WTC11 (cell line): ENCODE data around the gene HPSE2. TPM values are rescaled to one million over a fixed set of nuclear protein-coding genes. Genes with fewer than 3 reads are reported as not detected.

Source experiments
- ATAC-seq: fragments of 200-7000 bp; cut with Tn5 transposase; 2 replicates; pipeline ENCODE4 v1.10.0; 2021; ENCODE audit warnings: mild to moderate bottlenecking, moderate library complexity
- CTCF ChIA-PET: fragments of 300-600 bp; sonication (Branson Sonifier 250); formaldehyde crosslinking; loops from one replicate; lab custom pipeline; 2021; ENCODE audit warnings: antibody characterized with exemption; lab: Charles Lee
- POLR2A ChIA-PET: fragments of 350-600 bp; sonication (Branson Sonifier 250); formaldehyde crosslinking; loops from one replicate; lab custom pipeline; 2021; ENCODE audit warnings: antibody characterized with exemption; lab: Charles Lee
- DNase-seq: peaks from one replicate; pipeline ENCODE4 v3.0.0; 2021; ENCODE audit warnings: low spot score
- H3K27ac Mint-ChIP-seq: 2 replicates; pipeline ENCODE4 v1.8.0; 2021; ENCODE audit warnings: mixed read lengths
- H3K27me3 Mint-ChIP-seq: 2 replicates; pipeline ENCODE4 v1.8.0; 2021; ENCODE audit warnings: low read depth, mild to moderate bottlenecking, moderate library complexity, mixed read lengths
- H3K36me3 Mint-ChIP-seq: 2 replicates; pipeline ENCODE4 v1.8.0; 2021; ENCODE audit warnings: mixed read lengths
- H3K4me1 Mint-ChIP-seq: 2 replicates; pipeline ENCODE4 v1.8.0; 2022; ENCODE audit warnings: mixed read lengths
- H3K4me3 Mint-ChIP-seq: 2 replicates; pipeline ENCODE4 v1.8.0; 2021; ENCODE audit warnings: mild to moderate bottlenecking, moderate library complexity, mixed read lengths
- H3K9me3 Mint-ChIP-seq: 2 replicates; pipeline ENCODE4 v1.8.0; 2021; ENCODE audit warnings: mixed read lengths
- AFF4 ChIP-seq: sonication (generic); formaldehyde crosslinking; IDR thresholded peaks from 2 replicates; pipeline ENCODE4 v1.8.1; 2023; ENCODE audit warnings: mild to moderate bottlenecking, missing genetic modification reagents, borderline replicate concordance
- ARID4B ChIP-seq: sonication (generic); formaldehyde crosslinking; IDR thresholded peaks from 2 replicates; pipeline ENCODE4 v1.8.0; 2023; ENCODE audit warnings: missing genetic modification reagents, mild to moderate bottlenecking, borderline replicate concordance
- ATF1 ChIP-seq: sonication (generic); formaldehyde crosslinking; IDR thresholded peaks from 2 replicates; pipeline ENCODE4 v1.8.1; 2023; ENCODE audit warnings: mild to moderate bottlenecking, moderate library complexity, missing genetic modification reagents
- EMX1 ChIP-seq: fragments of 250-450 bp; sonication (Bioruptor Pico); IDR thresholded peaks from 2 replicates; pipeline ENCODE4 v1.8.0; 2021; ENCODE audit warnings: mild to moderate bottlenecking
- FOXJ3 ChIP-seq: sonication (generic); formaldehyde crosslinking; IDR thresholded peaks from 2 replicates; pipeline ENCODE4 v1.9.0; 2021; ENCODE audit warnings: missing genetic modification reagents, mild to moderate bottlenecking, borderline replicate concordance
- GABPB1 ChIP-seq: sonication (generic); formaldehyde crosslinking; IDR thresholded peaks from 2 replicates; pipeline ENCODE4 v1.8.1; 2023; ENCODE audit warnings: mild to moderate bottlenecking, missing genetic modification reagents
- GTF2I ChIP-seq: fragments of 250-450 bp; sonication (Bioruptor Pico); conservative IDR thresholded peaks from 2 replicates; pipeline ENCODE4 v1.4.0; 2021; ENCODE audit warnings: mild to moderate bottlenecking
- IRF2 ChIP-seq: sonication (generic); formaldehyde crosslinking; IDR thresholded peaks from 2 replicates; pipeline ENCODE4 v1.8.0; 2022; ENCODE audit warnings: low read depth, missing genetic modification reagents, borderline replicate concordance
- JUN ChIP-seq: sonication (generic); formaldehyde crosslinking; IDR thresholded peaks from 2 replicates; pipeline ENCODE4 v1.8.0; 2023; ENCODE audit warnings: mild to moderate bottlenecking, missing genetic modification reagents
- NR2C2 ChIP-seq: sonication (generic); formaldehyde crosslinking; IDR thresholded peaks from 2 replicates; pipeline ENCODE4 v1.8.0; 2022; ENCODE audit warnings: mild to moderate bottlenecking, missing genetic modification reagents
- OVOL2 ChIP-seq: fragments of 250-450 bp; sonication (Bioruptor Pico); IDR thresholded peaks from 2 replicates; pipeline ENCODE4 v1.9.0; 2021; ENCODE audit warnings: mild to moderate bottlenecking, borderline replicate concordance
- PRRX2 ChIP-seq: fragments of 250-450 bp; sonication (Bioruptor Pico); IDR thresholded peaks from 2 replicates; pipeline ENCODE4 v1.8.0; 2021; ENCODE audit warnings: mild to moderate bottlenecking
- SOX15 ChIP-seq: fragments of 250-450 bp; sonication (Bioruptor Pico); IDR thresholded peaks from 2 replicates; pipeline ENCODE4 v1.9.0; 2021; ENCODE audit warnings: mild to moderate bottlenecking
- SP1 ChIP-seq: sonication (generic); formaldehyde crosslinking; conservative IDR thresholded peaks from 2 replicates; pipeline ENCODE4 v1.8.1; 2022; ENCODE audit warnings: missing genetic modification reagents
- TEAD4 ChIP-seq: sonication (generic); formaldehyde crosslinking; IDR thresholded peaks from 2 replicates; pipeline ENCODE4 v1.8.0; 2022; ENCODE audit warnings: mild to moderate bottlenecking, missing genetic modification reagents
- ZNF219 ChIP-seq: sonication (generic); formaldehyde crosslinking; IDR thresholded peaks from 2 replicates; pipeline ENCODE4 v1.8.0; 2023; ENCODE audit warnings: missing genetic modification reagents, mild to moderate bottlenecking, borderline replicate concordance
- ZNF263 ChIP-seq: sonication (generic); formaldehyde crosslinking; IDR thresholded peaks from 2 replicates; pipeline ENCODE4 v1.8.1; 2022; ENCODE audit warnings: low read depth, mild to moderate bottlenecking, moderate library complexity, missing genetic modification reagents
- ZNF396 ChIP-seq: fragments of 250-450 bp; sonication (Bioruptor Pico); IDR thresholded peaks from 2 replicates; pipeline ENCODE4 v1.8.0; 2021; ENCODE audit warnings: mild to moderate bottlenecking, moderate library complexity, borderline replicate concordance
- total RNA-seq: library from RNA; stranded (reverse); gene quantifications from 3 replicates; pipeline ENCODE4 v1.2.3, GENCODE V29; 2021
- TF ChIP-seq, protein P1 (sequence below): sonication (generic); formaldehyde crosslinking; IDR thresholded peaks from 2 replicates; pipeline ENCODE4 v1.8.0; 2022; ENCODE audit warnings: mild to moderate bottlenecking, missing genetic modification reagents
- TF ChIP-seq, protein P2 (sequence below): sonication (generic); formaldehyde crosslinking; IDR thresholded peaks from 2 replicates; pipeline ENCODE4 v1.8.0; 2023; ENCODE audit warnings: missing genetic modification reagents
- TF ChIP-seq, protein P3 (sequence below): fragments of 250-450 bp; sonication (Bioruptor Pico); IDR thresholded peaks from 2 replicates; pipeline ENCODE4 v1.9.0; 2021; ENCODE audit warnings: mild to moderate bottlenecking
- TF ChIP-seq, protein P4 (sequence below): fragments of 250-450 bp; sonication (Bioruptor Pico); IDR thresholded peaks from 2 replicates; pipeline ENCODE4 v2.1.2; 2022; ENCODE audit warnings: mild to moderate bottlenecking, moderate library complexity
- TF ChIP-seq, protein P5 (sequence below): sonication (generic); formaldehyde crosslinking; IDR thresholded peaks from 2 replicates; pipeline ENCODE4 v1.8.1; 2023; ENCODE audit warnings: mild to moderate bottlenecking, missing genetic modification reagents, moderate library complexity

The HPSE2 gene
- total RNA-seq, 1 experiment from 2014 or later, result 0.66 TPM

GRCh38 chr10:98485959-98486358 is 749.7 kb downstream of the HPSE2 start (continued):
- no peak for TF ChIP-seq PRRX2
- no peak for TF ChIP-seq EMX1
- TF ChIP-seq, protein P1, sequence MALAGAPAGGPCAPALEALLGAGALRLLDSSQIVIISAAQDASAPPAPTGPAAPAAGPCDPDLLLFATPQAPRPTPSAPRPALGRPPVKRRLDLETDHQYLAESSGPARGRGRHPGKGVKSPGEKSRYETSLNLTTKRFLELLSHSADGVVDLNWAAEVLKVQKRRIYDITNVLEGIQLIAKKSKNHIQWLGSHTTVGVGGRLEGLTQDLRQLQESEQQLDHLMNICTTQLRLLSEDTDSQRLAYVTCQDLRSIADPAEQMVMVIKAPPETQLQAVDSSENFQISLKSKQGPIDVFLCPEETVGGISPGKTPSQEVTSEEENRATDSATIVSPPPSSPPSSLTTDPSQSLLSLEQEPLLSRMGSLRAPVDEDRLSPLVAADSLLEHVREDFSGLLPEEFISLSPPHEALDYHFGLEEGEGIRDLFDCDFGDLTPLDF, result no peak
- no peak for TF ChIP-seq IRF2 (CRISPR knock-in tag)
- TF ChIP-seq OVOL2 (CRISPR knock-in tag), result no peak
- no peak for TF ChIP-seq NR2C2 (CRISPR knock-in tag)
- no peak for TF ChIP-seq GTF2I (CRISPR knock-in tag)
- no peak for TF ChIP-seq ZNF219
- no peak for TF ChIP-seq SOX15

DNA sequence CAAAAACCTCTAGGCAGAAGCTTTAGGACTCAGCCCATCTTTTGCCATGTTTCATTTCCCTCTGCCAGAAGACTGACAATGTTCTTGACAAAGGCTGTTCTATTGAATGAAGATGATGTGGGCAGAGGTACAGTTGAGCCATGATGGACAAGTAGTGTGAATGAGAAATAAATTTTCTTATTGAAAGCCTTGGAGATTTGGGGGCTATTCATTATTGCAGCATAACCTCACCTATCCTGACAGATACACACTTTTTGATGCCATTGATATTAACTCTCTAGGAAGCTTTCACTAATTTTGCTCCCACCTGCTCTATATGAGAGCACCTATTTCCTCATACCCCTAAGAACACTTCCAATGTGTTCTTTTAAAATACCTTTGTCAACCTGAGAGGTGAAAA is 752.0 kb downstream of the HPSE2 start:
- peaks cover 17% of the 10 kb centered on the region for H3K9me3 Mint-ChIP-seq
- H3K4me3 Mint-ChIP-seq, result no peak overlapping the region
- H3K27me3 Mint-ChIP-seq, result peaks cover 11% of the 10 kb centered on the region
- no peak overlapping the region for H3K27ac Mint-ChIP-seq
- H3K36me3 Mint-ChIP-seq, result 0 out of 2 replicates have a peak, but pooled peaks cover 7% of the 10 kb centered on the region
- ChIA-PET POLR2A (no interaction called here), CTCF (interaction anchor here (0.6 kb wide), 1 partner anchor 12 kb away, joined by 3 read pairs; no protein-coding TSS in a partner anchor)
- ATAC-seq (no peak), DNase-seq (no peak)
- H3K4me1 Mint-ChIP-seq, result no peaks in the 10 kb centered on the region
- TF ChIP-seq GABPB1, result no peak
- TF ChIP-seq, protein P2, sequence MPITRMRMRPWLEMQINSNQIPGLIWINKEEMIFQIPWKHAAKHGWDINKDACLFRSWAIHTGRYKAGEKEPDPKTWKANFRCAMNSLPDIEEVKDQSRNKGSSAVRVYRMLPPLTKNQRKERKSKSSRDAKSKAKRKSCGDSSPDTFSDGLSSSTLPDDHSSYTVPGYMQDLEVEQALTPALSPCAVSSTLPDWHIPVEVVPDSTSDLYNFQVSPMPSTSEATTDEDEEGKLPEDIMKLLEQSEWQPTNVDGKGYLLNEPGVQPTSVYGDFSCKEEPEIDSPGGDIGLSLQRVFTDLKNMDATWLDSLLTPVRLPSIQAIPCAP, result no peak
- TF ChIP-seq ZNF263 (CRISPR knock-in tag), result no peak
- TF ChIP-seq, protein P3, sequence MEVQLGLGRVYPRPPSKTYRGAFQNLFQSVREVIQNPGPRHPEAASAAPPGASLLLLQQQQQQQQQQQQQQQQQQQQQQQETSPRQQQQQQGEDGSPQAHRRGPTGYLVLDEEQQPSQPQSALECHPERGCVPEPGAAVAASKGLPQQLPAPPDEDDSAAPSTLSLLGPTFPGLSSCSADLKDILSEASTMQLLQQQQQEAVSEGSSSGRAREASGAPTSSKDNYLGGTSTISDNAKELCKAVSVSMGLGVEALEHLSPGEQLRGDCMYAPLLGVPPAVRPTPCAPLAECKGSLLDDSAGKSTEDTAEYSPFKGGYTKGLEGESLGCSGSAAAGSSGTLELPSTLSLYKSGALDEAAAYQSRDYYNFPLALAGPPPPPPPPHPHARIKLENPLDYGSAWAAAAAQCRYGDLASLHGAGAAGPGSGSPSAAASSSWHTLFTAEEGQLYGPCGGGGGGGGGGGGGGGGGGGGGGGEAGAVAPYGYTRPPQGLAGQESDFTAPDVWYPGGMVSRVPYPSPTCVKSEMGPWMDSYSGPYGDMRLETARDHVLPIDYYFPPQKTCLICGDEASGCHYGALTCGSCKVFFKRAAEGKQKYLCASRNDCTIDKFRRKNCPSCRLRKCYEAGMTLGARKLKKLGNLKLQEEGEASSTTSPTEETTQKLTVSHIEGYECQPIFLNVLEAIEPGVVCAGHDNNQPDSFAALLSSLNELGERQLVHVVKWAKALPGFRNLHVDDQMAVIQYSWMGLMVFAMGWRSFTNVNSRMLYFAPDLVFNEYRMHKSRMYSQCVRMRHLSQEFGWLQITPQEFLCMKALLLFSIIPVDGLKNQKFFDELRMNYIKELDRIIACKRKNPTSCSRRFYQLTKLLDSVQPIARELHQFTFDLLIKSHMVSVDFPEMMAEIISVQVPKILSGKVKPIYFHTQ (CRISPR knock-in tag), result no peak
- TF ChIP-seq NR2C2 (CRISPR knock-in tag), result no peak
- TF ChIP-seq SP1 (CRISPR knock-in tag), result no peak
- no peak for TF ChIP-seq ATF1 (CRISPR knock-in tag)
- TF ChIP-seq FOXJ3 (CRISPR knock-in tag), result no peak
- no peak for TF ChIP-seq TEAD4 (CRISPR knock-in tag)
- no peak for TF ChIP-seq ARID4B (CRISPR knock-in tag)
- TF ChIP-seq SOX15, result no peak
- no peak for TF ChIP-seq AFF4
- TF ChIP-seq, protein P4, sequence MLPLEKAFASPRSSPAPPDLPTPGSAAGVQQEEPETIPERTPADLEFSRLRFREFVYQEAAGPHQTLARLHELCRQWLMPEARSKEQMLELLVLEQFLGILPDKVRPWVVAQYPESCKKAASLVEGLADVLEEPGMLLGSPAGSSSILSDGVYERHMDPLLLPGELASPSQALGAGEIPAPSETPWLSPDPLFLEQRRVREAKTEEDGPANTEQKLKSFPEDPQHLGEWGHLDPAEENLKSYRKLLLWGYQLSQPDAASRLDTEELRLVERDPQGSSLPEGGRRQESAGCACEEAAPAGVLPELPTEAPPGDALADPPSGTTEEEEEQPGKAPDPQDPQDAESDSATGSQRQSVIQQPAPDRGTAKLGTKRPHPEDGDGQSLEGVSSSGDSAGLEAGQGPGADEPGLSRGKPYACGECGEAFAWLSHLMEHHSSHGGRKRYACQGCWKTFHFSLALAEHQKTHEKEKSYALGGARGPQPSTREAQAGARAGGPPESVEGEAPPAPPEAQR (CRISPR knock-in tag), result no peak
- no peak for TF ChIP-seq ZNF396 (CRISPR knock-in tag)
- TF ChIP-seq, protein P5, sequence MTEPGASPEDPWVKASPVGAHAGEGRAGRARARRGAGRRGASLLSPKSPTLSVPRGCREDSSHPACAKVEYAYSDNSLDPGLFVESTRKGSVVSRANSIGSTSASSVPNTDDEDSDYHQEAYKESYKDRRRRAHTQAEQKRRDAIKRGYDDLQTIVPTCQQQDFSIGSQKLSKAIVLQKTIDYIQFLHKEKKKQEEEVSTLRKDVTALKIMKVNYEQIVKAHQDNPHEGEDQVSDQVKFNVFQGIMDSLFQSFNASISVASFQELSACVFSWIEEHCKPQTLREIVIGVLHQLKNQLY (CRISPR knock-in tag), result no peak
- no peak for TF ChIP-seq JUN
